ENCODE data around the gene UBE2F.

- no peak for TF ChIP-seq POLR2A (IDR thresholded peaks at IDR 0.05)
- TF ChIP-seq CTCF (IDR thresholded peaks at IDR 0.05), result no peak
Measured at GRCh38 chr2:237995036-237995435, 28.2 kb downstream of the UBE2F start.

Measured in testis (tissue), 2 donors.